HCT116 (cell line): ENCODE data around the gene LY6G6C.

ENCODE experiments used
- EGR1 ChIP-seq: IDR thresholded peaks from 2 replicates; pipeline ENCODE4 v1.6.1; 2012; ENCODE audit warnings: low read depth
- EZH2 ChIP-seq: fragments of 200-600 bp; sonication (generic); IDR thresholded peaks from 2 replicates; pipeline ENCODE4 v1.6.1; 2017; ENCODE audit warnings: antibody characterized with exemption, mixed run types
- POLR2A ChIP-seq: IDR thresholded peaks from 2 replicates; pipeline ENCODE4 v1.7.0; 2011; ENCODE audit warnings: borderline replicate concordance; ENCODE audit not compliant: insufficient read depth, insufficient read length; ENCODE audit errors: extremely low read depth
- TF ChIP-seq, protein P1 (sequence below): IDR thresholded peaks from 2 replicates; pipeline ENCODE4 v1.6.1; 2012; ENCODE audit warnings: low read depth

DNA sequence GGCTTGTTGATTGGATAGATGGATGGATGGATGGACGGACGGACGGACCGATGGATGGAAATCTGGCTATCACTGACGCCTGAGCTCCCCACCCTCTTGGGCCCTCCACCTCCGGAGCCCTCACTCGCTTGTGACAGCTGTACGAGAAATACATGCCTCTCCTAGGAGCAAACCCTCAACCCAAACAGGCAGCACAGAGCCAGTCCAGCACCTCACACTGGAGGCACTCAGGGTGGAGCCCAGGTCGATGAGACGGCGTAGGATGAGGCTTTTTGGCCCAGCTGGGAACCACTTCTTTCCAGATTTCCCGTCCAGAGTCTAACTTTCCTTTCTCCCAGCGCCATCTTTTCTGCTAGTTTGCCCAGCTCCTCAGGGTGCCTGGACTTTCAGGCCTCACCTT lies 38.0 kb downstream of the LY6G6C start:
- TF ChIP-seq EZH2 (no peak), EGR1 (no peak), POLR2A (no peak)
- TF ChIP-seq, protein P1, sequence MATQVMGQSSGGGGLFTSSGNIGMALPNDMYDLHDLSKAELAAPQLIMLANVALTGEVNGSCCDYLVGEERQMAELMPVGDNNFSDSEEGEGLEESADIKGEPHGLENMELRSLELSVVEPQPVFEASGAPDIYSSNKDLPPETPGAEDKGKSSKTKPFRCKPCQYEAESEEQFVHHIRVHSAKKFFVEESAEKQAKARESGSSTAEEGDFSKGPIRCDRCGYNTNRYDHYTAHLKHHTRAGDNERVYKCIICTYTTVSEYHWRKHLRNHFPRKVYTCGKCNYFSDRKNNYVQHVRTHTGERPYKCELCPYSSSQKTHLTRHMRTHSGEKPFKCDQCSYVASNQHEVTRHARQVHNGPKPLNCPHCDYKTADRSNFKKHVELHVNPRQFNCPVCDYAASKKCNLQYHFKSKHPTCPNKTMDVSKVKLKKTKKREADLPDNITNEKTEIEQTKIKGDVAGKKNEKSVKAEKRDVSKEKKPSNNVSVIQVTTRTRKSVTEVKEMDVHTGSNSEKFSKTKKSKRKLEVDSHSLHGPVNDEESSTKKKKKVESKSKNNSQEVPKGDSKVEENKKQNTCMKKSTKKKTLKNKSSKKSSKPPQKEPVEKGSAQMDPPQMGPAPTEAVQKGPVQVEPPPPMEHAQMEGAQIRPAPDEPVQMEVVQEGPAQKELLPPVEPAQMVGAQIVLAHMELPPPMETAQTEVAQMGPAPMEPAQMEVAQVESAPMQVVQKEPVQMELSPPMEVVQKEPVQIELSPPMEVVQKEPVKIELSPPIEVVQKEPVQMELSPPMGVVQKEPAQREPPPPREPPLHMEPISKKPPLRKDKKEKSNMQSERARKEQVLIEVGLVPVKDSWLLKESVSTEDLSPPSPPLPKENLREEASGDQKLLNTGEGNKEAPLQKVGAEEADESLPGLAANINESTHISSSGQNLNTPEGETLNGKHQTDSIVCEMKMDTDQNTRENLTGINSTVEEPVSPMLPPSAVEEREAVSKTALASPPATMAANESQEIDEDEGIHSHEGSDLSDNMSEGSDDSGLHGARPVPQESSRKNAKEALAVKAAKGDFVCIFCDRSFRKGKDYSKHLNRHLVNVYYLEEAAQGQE: no peak
